Measurements from ENCODE around the gene SAMSN1.

The SAMSN1 gene

GRCh38 chr21:14486869-14487268, 59.2 kb downstream of the SAMSN1 start:
- no peak for FAIRE-seq

DNA sequence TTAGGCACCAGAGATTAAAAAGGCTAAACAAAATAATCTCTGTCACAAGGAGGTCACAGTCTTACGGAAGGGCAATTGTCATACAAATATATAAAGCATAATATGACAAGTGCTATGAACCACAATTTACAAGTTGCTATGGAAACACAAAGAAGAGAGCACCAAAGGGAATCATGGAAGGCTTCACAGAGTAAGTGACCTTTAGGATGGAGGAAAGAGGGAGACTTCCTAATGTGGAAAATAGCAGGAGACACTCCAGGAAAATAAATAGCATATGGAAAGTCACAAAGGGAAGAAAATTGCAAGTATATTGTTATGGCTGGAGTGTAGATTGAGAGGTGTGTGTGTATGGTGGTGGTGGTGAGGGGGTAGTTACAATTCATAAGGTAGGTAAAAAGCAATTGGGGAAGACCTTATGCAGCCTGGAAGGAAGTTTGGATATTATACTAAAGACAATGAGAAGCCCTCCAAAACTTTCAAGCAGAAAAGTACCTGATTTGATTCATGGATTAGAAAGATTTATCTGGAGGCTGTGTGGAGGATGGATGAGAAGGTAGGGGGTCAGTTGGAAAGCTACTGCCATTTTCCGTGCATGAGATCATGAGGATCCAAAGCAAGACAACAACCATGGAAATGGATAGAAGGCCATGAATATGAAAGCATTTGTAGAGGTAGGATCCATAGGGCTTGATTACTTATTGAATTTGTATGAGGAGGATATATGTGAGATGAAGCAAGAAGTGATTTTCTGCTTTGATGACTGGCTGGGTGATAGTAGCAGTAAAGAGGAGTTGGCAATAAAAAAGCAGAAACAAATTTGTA, 61.7 kb downstream of the SAMSN1 start:
- no peak for FAIRE-seq

More at GRCh38 chr21:14486869-14487268, 59.2 kb downstream of the SAMSN1 start:
- no peak for DNase-seq (ENCODE audit: low spot score)

DNA sequence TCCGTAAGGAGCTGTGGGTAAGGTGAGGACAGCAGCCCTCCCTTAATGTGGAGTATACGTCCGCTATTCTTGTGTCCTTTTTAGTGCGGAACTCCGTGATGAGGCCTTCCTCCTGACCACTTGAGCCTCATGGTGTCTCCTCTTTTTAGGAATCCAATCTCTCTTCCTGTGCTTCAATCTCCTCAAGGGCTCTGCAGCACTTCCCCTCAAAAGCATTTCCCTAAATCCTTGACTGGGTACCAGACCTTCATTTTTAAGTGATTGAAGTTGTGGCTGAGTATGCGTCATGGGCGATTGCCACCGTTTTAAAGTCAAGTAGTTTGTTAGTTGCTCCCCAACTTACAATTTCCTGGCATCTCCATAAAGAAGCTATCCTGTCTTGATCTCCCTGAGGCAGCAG, 62.8 kb downstream of the SAMSN1 start:
- DNase-seq (ENCODE audit: low spot score) = no peak
- no peak for FAIRE-seq

More for the DNA sequence above, 61.7 kb downstream of the SAMSN1 start:
- no peak for DNase-seq (ENCODE audit: low spot score)

DNA sequence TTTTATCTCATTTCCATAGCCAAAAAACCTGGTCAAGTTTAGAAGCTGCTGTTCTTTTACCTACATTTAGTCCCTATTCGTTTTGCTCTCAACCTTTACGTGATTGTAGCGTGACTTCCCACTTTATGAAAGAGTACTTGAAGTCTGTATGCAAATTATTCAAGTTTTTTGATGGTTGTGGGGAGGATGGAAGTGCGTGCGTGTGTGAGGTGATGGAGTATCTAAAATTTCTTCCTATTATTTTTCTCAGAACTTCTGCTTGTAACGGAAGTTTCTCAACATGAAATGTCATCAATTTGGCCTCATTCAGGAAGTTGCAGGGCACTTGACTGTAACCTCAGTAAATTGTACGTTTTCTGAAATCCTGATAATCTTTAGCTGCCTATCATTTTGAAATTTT, 64.0 kb downstream of the SAMSN1 start:
- no peak for DNase-seq (ENCODE audit: low spot score)
- no peak for FAIRE-seq

DNA sequence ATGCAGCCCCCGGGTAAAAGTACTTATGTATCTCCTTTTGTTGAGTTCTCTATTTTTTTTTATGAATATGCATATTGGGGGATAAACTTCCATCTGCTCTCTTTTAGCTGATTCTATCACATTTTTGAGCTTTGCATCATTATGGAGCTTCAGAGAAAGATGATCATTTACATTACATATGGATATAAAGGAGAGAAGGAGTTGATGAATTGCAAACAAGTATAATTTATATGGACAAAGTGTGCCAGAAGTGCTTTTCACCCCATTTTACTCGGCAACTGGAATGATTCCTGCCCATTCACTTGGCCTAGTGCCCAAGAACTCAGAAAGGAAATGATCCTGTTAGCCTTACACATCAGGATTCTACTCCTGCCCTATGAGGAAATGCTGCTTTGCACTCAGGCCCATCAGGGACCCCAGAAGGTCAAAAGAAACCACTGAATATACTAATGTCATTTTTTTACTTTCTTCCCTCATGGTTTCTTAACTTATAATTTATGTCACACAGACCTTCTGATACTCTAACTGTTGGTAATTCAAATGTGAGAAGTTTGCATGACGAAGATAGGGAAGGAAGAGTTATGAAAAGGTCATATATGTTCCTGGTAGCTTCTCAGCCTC, 65.6 kb downstream of the SAMSN1 start:
- FAIRE-seq = no peak
- no peak for DNase-seq (ENCODE audit: low spot score)

DNA sequence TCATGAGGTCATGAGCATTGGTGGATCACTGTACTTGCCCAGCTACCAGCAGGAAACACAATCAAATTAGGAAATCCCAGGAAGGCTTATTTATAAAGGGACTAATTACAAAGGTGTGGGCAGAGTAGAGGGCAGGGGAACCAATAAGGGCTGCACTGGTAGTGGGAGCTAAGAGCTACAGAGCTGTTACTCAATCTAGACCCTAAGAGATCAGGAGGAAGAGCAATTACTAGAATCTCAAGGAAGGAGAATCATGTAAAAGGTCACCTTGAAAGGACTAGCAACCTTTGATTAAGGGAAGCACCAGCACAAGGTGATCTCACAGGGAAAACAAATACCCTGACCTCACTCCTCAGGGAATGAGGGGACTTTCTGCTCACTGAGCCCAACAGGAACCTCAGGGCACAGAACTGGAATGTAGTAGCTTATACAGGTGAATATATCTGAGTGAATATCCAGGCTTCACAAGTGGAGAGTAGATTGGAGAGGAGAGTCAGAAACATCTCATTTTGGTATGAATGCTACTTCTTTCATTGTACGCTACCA, 66.8 kb downstream of the SAMSN1 start:
- no peak for DNase-seq (ENCODE audit: low spot score)
- no peak for FAIRE-seq

GRCh38 chr21:14477841-14478240, 68.3 kb downstream of the SAMSN1 start:
- DNase-seq (ENCODE audit: low spot score) = no peak
- FAIRE-seq = no peak

DNA sequence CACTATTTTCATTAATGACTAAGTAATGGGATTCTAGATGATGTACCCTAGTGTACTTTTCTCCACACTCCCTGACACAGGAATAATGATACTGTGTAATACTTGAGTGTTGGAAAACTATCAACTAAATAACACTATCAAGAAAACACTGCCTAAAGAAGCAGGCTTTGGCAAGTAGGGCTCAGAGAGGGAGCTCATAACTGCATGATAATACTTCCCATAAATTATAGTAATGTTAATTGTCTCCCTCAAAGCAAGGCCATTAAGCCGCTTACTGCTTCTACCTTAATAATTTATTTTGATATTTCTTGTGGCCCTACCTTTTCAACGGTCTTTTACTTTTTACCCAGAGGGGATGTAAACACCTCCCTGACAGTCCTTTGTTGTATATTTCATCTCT, 69.0 kb downstream of the SAMSN1 start:
- no peak for DNase-seq (ENCODE audit: low spot score)
- no peak for FAIRE-seq

DNA sequence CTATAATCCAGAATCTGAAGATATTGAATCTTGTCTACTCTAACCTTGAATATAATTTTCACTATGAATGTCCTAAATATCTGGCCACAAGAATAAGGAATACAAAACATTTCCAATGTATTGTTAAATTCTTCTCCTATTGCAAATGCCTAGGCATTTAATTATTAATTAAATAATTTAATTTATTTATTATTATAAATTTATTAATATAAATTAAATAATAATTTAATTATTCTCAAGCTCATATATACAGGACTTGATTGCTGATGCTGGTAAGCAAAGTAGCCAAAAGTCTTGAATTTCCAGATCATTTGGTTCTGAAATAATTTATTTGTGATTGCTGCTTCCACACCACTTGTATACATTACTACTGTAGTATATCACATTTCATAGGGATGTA, 71.1 kb downstream of the SAMSN1 start:
- DNase-seq (ENCODE audit: low spot score) = no peak
- FAIRE-seq = no peak

DNA sequence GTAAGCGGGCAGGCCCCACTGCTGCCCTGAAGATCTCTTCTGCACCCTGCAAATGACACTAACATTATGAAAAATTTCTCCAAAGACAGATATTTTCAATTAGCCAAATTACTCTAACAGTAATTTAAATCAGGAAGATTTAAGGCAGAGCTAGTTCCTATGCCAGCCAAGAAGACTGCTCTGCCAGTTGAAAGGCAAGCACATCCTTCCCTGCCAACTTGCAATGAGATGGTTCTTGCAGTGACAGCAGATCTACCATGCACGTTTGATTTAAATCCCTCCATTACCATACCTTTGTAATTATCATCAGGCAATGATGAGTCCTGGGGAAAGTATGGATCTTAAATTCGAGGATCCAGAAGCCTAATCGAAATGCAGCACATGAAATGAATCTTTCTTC, 76.5 kb downstream of the SAMSN1 start:
- FAIRE-seq (no peak), DNase-seq (ENCODE audit: low spot score) (no peak)

DNA sequence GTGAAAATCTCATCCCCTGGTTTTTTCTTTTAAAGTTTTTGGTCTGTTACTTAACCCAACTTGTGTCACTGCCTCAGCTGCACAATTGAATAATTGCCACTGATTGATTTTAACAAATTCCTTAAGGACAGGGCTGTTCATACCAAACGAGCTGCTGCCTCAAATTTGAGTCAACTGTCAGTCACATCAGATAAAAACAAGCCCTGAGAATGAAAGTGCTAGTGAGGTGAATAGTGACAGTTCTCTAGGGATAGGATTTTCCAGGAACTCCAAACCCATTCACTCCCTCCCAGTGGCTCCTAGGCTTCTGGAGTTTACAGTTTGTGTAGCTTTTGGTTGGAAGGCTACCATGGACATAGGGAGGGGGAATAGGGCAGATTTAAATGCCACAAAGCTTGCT, 79.4 kb downstream of the SAMSN1 start:
- FAIRE-seq (no peak), DNase-seq (ENCODE audit: low spot score) (no peak)

DNA sequence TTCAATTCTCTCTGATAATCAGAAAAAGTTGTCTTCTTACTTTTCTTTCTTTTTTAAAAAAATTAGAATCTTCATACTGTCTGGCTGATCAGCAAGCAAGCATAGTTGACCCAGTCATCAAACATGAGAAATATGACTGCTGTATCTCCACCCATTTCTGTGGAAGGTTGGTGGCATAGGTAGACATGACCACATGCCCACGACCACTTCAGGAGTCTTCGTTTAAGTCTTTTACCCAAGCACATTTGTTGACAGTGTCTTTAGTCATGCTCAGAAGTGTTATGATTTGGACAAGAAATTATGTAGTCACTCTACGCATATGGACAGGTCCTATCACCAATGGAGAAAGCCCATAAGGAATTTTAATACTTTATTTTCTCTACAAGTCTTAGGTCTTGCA, 88.4 kb downstream of the SAMSN1 start:
- DNase-seq (ENCODE audit: low spot score) (no peak), FAIRE-seq (no peak)

GRCh38 chr21:14456911-14457310, 89.2 kb downstream of the SAMSN1 start:
- FAIRE-seq (no peak), DNase-seq (ENCODE audit: low spot score) (no peak)

- FAIRE-seq = no peak
Observed at GRCh38 chr21:14454016-14455009, 91.8 kb downstream of the SAMSN1 start.

GRCh38 chr21:14453339-14454015, 92.6 kb downstream of the SAMSN1 start:
- DNase-seq (ENCODE audit: low spot score) (no peak), FAIRE-seq (no peak)

More at GRCh38 chr21:14454016-14455009, 91.8 kb downstream of the SAMSN1 start:
- DNase-seq (ENCODE audit: low spot score) = no peak

- no peak for DNase-seq (ENCODE audit: low spot score)
- FAIRE-seq = no peak
Observed at GRCh38 chr21:14452727-14453241, 93.3 kb downstream of the SAMSN1 start.

GRCh38 chr21:14452031-14452726, 93.9 kb downstream of the SAMSN1 start:
- no peak for DNase-seq (ENCODE audit: low spot score)
- no peak for FAIRE-seq

DNA sequence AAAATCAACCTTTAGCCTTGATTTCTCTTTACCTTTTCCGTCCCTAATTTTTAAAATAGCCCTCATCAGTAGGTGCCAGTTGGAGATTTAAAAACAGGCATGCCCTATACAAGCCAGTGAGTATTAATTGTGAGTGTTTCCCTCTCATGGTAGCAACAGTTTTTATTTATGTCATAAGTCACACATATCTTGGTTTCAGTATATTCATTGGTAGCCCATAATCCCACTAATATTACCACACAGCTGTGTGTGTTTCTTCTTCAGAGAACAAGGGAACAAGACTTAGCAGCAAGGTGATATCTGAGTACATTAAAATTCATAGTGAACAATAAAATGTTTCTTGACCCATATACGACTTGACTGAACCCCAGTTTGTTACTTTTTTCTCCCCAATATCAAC, 94.6 kb downstream of the SAMSN1 start:
- no peak for FAIRE-seq
- DNase-seq (ENCODE audit: low spot score) = no peak

- FAIRE-seq (no peak), DNase-seq (ENCODE audit: low spot score) (no peak)
Observed at GRCh38 chr21:14448784-14449183, 97.3 kb downstream of the SAMSN1 start.

DNA sequence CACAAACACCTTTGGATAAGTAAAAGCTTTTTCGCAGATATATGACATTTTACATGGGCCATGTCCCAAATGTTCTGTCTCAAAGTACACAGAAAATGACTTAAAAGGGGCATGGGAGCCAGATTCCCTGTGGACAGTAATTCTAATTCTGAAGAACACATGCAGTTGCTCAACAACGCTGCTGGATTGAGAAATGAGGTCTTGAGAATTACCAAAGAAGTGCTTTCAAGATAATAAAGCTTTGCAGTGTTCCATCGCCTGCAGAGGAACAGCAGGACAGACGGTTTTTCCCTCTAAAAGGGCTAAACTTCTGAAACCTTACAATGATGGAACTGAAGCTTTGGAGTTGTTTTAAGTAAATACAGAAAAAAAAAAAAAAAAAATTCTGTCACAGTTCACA, 107.9 kb downstream of the SAMSN1 start:
- FAIRE-seq = no peak
- DNase-seq (ENCODE audit: low spot score) = no peak
